ENCODE measurements around the gene DDX20.
"Not testable (repeated sequence)": the region's sequence is repeated elsewhere in the genome, so short reads cannot be mapped to it uniquely, and the experiment has no call there.

Gene DDX20

DNA sequence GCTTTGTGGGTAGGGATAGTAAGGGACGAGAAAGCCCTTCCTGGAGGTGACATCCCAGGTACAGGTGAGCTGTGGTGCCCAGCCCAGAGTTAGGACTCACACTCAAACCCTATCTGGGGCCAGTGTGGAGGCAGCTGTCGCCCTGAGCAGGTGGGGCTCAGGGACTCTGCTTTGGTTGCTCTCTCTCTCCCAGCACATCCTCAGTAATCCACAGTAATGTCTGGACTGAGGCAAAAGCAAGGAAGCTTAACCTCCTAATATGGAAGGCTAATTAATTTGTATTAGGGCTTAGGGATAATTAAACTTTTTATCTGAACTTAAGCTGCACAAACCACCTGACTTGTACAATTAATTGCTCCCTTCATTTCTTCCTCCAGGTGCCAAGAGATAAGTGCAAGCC is 38.2 kb downstream of the DDX20 start:
- ATAC-seq: no peak

DNA sequence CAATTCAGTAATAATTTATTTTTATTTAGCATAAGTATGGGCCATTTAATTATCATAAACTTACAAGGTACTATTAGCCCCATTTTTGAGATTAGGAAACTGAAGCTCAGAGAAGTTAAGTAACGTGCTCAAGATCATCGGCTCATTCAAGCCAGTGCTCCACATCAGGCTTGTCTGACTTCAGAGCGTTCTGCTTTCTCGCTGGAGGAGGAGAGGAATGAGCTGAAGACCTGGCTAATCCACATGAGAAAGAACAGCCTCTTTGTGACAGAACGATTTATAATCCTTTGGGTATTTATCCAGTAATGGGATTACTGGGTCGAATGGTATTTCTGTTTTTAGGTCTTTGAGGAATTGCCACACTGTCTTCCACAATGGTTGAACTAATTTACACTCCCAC is 39.7 kb downstream of the DDX20 start:
- no peak for ATAC-seq

DNA sequence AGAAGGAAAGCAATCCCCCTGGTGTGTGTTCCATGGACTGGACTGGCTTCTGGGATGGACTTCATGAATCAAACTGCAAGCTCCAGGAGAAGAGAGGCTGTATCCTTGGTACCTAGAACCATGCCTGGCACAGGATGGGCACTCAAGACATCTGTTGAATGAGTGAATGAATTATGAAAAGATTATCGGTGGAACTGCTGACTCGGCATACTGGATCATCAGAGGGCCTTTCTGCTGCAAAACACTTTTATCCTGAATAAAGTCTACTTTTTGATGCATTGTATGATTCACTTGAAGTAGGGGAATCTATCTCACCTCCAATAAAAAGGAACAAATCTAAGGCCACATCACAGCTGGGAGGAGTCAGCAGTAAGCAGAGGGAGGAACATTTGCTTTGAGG is 42.9 kb downstream of the DDX20 start:
- no peak for ATAC-seq

DNA sequence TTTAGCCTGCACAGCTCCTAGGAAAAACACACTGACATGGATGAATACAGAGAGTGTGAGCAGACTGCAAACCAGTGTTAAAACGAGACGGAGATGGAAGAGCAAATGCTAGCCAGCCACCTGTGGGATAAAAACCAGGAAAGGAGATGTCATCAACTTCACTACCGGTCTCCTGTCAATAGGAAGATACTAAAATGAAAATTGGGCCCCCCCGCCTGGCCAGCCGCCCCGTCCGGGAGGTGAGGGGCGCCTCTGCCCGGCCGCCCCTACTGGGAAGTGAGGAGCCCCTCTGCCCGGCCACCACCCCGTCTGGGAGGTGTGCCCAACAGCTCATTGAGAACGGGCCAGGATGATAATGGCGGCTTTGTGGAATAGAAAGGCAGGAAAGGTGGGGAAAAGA is 44.0 kb downstream of the DDX20 start:
- ATAC-seq: not testable (repeated sequence)

DNA sequence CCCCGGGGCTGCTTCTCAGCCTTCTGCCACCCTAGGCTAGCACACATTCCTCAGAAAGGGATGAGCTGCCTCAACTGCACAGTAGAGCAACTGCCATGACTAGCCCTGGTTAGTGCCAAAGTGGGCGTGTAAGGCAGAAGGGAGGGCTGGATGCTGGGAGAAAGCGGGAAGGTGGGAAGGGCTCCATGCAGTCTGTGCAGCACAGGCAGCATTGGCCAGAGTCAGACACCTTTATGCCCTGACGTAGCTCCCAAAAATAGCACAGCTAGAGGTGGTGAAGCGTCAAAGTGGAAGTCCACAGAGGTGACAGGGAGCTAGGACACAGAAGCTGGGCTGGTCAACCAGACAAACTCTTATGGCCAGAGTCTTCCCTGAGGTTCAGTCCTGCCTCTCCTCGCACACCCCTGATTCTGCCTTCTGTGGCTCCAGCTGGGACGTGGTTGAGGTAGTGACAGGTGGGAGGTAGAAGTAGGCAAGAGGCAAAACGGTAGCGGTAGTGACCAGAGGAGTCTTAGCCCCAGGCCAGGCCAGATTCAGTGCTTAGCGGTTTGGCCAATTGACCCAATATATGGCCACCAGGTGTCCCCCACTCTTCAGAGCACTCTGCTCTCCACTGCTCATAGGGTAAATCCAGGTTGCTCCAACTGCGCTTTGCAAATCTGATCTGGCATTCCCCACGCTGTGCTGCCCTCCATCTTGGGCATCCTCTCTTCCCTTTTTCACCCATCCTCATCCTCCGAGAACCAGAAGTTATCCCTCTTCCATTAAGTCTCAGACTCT is 45.6 kb downstream of the DDX20 start:
- no peak for ATAC-seq

DNA sequence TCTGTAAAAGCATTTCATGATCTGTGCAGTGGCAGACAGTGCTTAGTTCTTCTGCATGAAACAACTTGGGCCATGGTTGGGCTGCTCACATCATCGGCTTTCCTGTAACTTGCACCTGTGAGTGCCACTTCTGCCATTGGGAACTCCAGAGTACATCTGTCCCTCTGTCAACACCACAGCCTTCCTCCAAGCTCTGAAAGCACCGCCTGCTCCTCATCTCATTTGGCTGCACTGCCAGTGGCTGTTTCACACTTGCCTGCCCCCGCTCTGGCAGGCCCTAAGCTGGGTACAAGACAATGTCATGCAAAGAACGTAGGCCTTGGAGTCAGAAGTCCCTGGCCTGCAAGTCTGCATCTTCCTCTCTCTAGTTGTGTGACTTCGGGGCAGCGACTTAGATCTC is 46.4 kb downstream of the DDX20 start:
- no peak for ATAC-seq

DNA sequence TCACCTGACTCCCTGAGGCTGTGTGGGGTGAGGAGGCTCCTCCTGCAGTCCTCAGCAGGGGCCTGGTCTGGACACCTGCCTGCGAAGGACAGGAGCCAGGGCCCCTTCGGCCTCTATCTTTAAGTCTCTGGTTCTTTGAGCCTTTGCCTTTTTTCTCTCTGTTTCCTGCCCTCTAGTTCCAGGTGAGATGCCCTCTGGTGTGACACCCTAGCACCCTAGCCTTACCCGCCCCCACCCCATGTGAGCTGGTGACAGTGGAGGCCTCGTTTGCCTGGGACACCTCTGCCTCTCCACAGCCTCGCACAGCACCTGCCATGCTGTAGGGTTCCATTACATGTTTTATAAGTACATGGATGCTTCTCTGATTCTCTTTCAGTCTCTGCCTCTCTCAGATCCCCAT is 47.3 kb downstream of the DDX20 start:
- no peak for ATAC-seq

DNA sequence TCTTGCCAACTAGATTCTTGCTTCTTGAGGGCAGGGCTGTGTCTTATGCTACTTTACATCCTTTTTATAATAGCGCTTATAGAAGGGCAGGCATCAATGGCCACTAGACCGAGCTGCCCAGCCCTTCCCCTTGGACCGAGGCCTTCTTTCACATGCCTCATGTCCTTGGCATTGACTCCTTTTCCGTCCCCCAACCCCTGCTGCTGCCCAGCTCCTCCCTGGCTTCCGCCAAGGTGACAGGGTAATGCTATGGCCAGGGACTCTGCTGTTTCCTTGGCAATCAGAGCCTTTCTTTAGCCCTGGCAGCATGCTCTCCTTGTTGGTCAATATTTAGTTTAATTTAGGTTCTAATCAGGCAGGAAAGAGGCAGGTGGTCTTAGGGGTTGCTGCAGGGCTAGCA is 48.2 kb downstream of the DDX20 start:
- no peak for ATAC-seq

DNA sequence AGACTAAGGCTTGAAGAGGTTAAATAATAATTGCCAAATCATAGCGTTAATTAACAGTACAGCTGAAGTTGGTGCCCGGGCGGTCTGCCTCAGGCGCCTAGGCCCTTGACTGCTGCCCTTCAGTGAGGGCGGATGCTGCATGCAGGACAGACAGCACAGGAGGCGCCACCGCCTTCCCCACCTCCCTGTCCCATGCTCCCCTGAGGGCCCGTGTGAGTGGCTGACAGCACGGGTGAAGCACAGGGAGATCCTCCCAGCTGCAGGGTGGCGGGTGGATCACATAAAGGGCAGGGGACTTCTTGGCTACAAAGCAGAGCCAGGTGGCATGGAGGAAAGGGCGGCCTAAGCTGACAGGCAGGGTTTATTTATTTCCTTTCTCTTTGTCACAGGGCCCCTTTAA is 49.1 kb downstream of the DDX20 start:
- ATAC-seq: no peak

DNA sequence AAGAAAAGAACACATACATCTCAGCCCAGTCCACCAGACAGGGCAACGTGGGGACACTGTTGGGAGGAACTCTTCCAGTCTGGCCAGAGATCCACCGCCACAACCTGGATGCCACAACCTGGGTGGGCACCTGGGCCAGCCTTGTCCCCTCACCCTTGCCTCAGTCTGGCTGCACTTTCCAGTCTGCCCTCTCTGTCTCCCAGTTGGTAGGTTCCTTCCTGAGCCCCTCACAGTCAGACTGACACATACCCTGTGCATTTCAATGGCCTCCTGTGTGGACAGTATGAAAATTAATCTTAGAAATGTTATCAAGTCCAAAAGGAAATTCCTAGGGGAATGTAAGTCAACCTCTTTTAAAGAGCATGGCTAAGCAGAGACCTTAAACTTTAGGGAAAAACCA is 49.5 kb downstream of the DDX20 start:
- ATAC-seq: no peak

DNA sequence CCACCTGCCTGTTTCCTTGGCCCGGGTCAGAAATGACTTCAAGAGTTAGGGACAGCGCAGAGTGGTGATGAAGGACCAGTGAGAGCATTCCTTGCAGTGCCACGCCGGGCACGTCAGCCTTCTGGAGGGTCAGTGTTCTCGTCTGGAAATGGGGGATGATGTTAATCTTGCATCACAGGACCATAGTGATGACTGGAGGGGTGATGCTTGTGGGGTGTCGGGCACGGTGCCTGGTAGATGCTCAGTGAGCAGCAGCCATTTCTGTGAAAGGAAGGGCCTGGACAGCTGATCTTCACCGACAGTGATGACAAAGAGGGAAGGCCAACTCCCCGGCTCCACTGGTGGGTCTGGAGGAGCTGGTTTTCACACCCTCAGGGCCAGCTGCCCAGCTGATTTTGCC is 56.2 kb downstream of the DDX20 start:
- ATAC-seq: no peak

DNA sequence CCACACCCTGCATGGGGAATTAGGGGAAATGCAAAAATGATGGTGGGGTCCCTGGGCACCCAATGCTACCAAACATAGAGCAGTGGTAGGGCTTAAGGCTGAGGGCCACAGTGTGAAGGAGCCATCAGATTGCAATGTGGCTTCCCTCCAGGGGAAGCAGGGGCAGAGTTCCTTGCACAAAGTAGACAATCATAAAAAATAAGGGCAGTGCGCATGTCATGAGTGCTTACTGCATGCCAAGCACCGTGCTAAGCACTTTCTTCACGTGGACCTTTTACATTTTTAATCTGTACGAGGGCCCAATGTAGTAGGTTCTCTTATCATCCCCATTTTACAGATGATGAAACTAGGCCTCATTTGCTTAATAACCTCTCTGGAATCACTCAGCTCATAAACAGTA is 56.6 kb downstream of the DDX20 start:
- ATAC-seq: no peak

DNA sequence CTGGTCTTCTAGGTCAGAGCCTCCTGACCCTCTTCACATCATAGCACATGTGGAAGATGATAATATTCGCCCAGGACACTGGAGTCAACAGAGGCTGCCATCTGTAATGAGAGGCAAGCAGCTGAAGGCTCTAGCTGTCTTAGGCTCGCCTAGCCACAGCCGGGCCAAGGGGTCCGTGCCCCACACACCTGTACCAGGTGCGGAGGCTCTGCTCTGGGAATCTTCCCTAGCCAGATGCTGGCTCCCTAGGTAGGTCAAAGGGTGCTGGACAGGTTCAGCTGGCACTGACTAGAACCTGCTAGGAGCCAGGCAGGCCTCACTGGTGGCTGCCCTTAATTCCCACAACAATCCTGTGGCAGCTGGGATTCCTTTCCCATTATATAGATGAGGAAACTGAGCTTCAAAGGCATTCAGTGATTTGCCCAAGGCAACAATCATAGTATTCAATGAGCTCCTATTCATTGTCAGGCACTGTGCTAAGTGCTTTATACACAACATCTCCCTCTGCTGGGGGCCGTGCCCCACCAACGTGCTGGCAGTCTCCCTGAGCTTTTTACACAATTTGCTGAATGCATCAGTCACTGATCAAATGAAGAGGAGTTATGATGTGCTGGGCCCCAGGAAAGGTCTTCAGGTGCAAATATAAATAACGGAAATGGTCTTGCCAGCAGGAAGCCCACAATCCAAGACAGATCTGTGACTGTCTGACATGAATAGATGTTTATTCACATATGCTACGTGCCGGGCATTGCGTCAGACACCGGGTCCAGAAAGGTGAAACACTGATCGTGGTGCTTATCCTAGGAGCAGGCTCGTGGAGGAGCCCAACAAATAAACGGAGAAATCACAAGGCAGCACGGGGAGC is 58.0 kb downstream of the DDX20 start:
- no peak for ATAC-seq

DNA sequence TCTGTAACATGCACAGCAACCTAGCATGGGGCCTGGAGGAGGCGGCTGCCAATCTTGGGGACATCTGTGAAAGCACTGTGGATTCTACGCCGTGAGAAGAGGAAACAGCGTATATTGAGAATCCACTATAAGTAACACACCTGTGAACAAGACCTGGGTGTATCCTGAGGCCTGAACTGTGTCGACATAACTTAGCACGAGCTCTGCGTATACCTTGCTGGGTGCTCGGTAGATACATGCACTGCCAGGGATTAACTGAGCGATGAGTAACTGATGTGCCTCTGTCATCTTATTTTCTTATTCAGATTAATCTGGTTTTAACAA is 58.6 kb downstream of the DDX20 start:
- ATAC-seq: no peak

DNA sequence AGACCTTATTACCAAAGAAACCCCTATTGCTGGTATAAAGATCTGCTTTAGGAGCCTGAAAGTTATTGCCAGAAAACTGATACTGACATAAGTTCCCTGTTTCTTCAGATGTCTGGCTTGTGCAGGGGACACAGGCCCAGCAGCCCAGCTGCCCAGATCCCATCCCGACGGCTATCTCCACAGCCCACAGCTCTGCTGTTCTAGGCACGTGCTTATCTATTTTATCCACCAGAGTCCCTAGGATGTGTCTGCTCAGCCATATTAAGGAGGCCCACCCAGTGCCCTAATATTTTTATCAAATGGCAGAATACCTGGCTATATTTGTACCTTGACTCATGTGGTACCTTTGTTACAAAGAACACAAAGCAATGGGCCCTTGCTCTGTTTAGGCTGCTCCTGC is 58.9 kb downstream of the DDX20 start:
- ATAC-seq: no peak
